Endothelial cell of umbilical vein (primary cell): Measurements from ENCODE around the gene ANKRD13B. TPM values are rescaled to one million over a fixed set of nuclear protein-coding genes. Genes with fewer than 3 reads are reported as not detected.
A peak's percentile ranks its signal among the peaks of the same experiment; 100 is the strongest.

Experiments used
- BruUV-seq: library from RNA; stranded (reverse); fragments of 400-500 nt; replicated peaks from 2 replicates; lab custom pipeline; 2021; lab: Mats Ljungman, UMichigan
- CTCF ChIA-PET: fragments of 300-600, 350-600 bp; sonication (Branson Sonifier 250); formaldehyde crosslinking; loops from one replicate; lab custom pipeline; 2021; ENCODE audit warnings: antibody characterized with exemption, inconsistent platforms; lab: Charles Lee
- POLR2A ChIA-PET: fragments of 300-600, 350-600 bp; sonication (Branson Sonifier 250); formaldehyde crosslinking; loops from one replicate; lab custom pipeline; 2021; ENCODE audit warnings: antibody characterized with exemption, inconsistent platforms; lab: Charles Lee
- DNase-seq: peaks from one replicate; pipeline ENCODE4 v3.0.0-alpha.2; 2011; ENCODE audit warnings: low read depth, low spot score
- FAIRE-seq: peaks from 2 replicates; lab custom pipeline; 2011; peaks lifted over from hg19 to GRCh38; lab: Jason Lieb, UNC
- H2AFZ ChIP-seq: 2 replicates; pipeline ENCODE4 v1.6.0; 2012; ENCODE audit warnings: low read depth, low read length, control low read depth, inconsistent platforms
- H3K27ac ChIP-seq: 2 replicates; pipeline ENCODE4 v1.5.1; 2011; ENCODE audit warnings: low read depth, mild to moderate bottlenecking, control low read depth, low read length, moderate library complexity; ENCODE audit not compliant: insufficient read depth
- H3K27me3 ChIP-seq, 2 experiments: 2 replicates each; pipeline versions ENCODE4 v1.6.0 to v1.6.1; 2011; ENCODE audit warnings: low read length in 2 of 2, mixed read lengths in 1 of 2; ENCODE audit not compliant: control insufficient read depth in 2 of 2, insufficient read depth in 2 of 2
- H3K36me3 ChIP-seq, 2 experiments: 2 replicates in 1 of 2; 3 replicates in 1 of 2; pipeline ENCODE4 v1.5.1; 2011; ENCODE audit warnings: low read length in 2 of 2, mild to moderate bottlenecking in 1 of 2, moderate library complexity in 1 of 2; ENCODE audit not compliant: control insufficient read depth in 2 of 2, insufficient read depth in 2 of 2; ENCODE audit errors: extremely low read depth in 1 of 2
- H3K4me1 ChIP-seq: 3 replicates; pipeline ENCODE4 v1.5.1; 2011; ENCODE audit warnings: mild to moderate bottlenecking, low read length; ENCODE audit not compliant: control insufficient read depth, insufficient read depth; ENCODE audit errors: extremely low read depth
- H3K4me2 ChIP-seq: 2 replicates; pipeline ENCODE4 v1.6.1; 2011; ENCODE audit warnings: low read length, control low read depth, mixed read lengths; ENCODE audit not compliant: insufficient read depth
- H3K4me3 ChIP-seq, 3 experiments: fragments of 200-600 bp in 1 of 3; sonication (generic), shearing (Covaris generic) in 1 of 3; replicated peaks in 1 of 3; 2 replicates each; pipeline ENCODE4 v1.5.1; 2011 to 2016; ENCODE audit warnings: control low read depth in 3 of 3, low read length in 3 of 3, mild to moderate bottlenecking in 2 of 3, inconsistent platforms in 1 of 3, low read depth in 1 of 3, moderate library complexity in 1 of 3; ENCODE audit not compliant: insufficient read depth in 1 of 3
- H3K79me2 ChIP-seq: 2 replicates; pipeline ENCODE4 v1.6.0; 2012; ENCODE audit warnings: low read length, inconsistent platforms; ENCODE audit not compliant: control insufficient read depth, insufficient read depth
- H3K9ac ChIP-seq: replicated peaks from 2 replicates; pipeline ENCODE3; 2011; ENCODE audit warnings: low read length, control low read depth; ENCODE audit not compliant: insufficient read depth; ENCODE audit errors: extremely low read depth
- H3K9me1 ChIP-seq: replicated peaks from 3 replicates; pipeline ENCODE4 v1.6.0; 2011; ENCODE audit warnings: mild to moderate bottlenecking, low read length; ENCODE audit not compliant: control insufficient read depth, insufficient read depth; ENCODE audit errors: extremely low read depth
- H3K9me3 ChIP-seq: replicated peaks from 2 replicates; pipeline ENCODE4 v1.5.1; 2012; ENCODE audit warnings: low read length, inconsistent platforms; ENCODE audit not compliant: control insufficient read depth, insufficient read depth
- H4K20me1 ChIP-seq: replicated peaks from 2 replicates; pipeline ENCODE3; 2011; ENCODE audit warnings: mild to moderate bottlenecking, low read length; ENCODE audit not compliant: control insufficient read depth, insufficient read depth; ENCODE audit errors: extremely low read depth
- CTCF ChIP-seq, 2 donors: IDR thresholded peaks; 1 replicate in 1 of 2; 2 replicates in 1 of 2; pipeline ENCODE4 v1.5.1; 2011; ENCODE audit warnings: low read length in 2 of 2, mild to moderate bottlenecking in 2 of 2, moderate library complexity in 2 of 2, control low read depth in 1 of 2, inconsistent platforms in 1 of 2, low read depth in 1 of 2; ENCODE audit not compliant: insufficient read depth in 1 of 2; ENCODE audit errors: extremely low read depth in 1 of 2
- EZH2 ChIP-seq: IDR thresholded peaks from 2 replicates; pipeline ENCODE4 v1.6.1; 2012; ENCODE audit warnings: borderline replicate concordance, low read depth, mild to moderate bottlenecking, moderate library complexity, low read length, inconsistent platforms; ENCODE audit not compliant: severe bottlenecking
- FOS ChIP-seq: IDR thresholded peaks from 2 replicates; pipeline ENCODE4 v1.6.1; 2011; ENCODE audit warnings: mild to moderate bottlenecking, low read length, moderate library complexity, borderline replicate concordance; ENCODE audit not compliant: insufficient read depth
- GATA2 ChIP-seq: IDR thresholded peaks from 2 replicates; pipeline ENCODE4 v1.7.0; 2011; ENCODE audit warnings: low read depth, mild to moderate bottlenecking, moderate library complexity, mixed read lengths, low read length; ENCODE audit not compliant: insufficient read length, insufficient read depth
- JUN ChIP-seq: IDR thresholded peaks from 2 replicates; pipeline ENCODE4 v1.6.1; 2011; ENCODE audit warnings: borderline replicate concordance, low read depth; ENCODE audit not compliant: insufficient read length, insufficient read depth
- MAX ChIP-seq: IDR thresholded peaks from 2 replicates; pipeline ENCODE4 v1.6.1; 2011; ENCODE audit not compliant: insufficient read depth, insufficient read length
- MYC ChIP-seq: IDR thresholded peaks from one replicate; pipeline ENCODE4 v1.6.1; 2011; ENCODE audit warnings: mild to moderate bottlenecking, low read depth, low read length
- POLR2A ChIP-seq: IDR thresholded peaks from 2 replicates; pipeline ENCODE4 v1.6.1; 2012; ENCODE audit warnings: low read depth, mild to moderate bottlenecking, control low read depth, low read length
- POLR2AphosphoS5 ChIP-seq: IDR thresholded peaks from 2 replicates; pipeline ENCODE4 v1.6.1; 2012; ENCODE audit warnings: low read depth, mild to moderate bottlenecking, control low read depth, low read length, moderate library complexity; ENCODE audit not compliant: insufficient read depth
- dilution Hi-C: fragments of 300-500 bp; cut with MboI; formaldehyde crosslinking; loops from one replicate; pipeline ENCODE4 v1.15.0; 2019; ENCODE audit warnings: low sequenced_read_pairs; ENCODE audit not compliant: extremely low pct_ligation_motif_present
- intact Hi-C: fragments of 100-400 bp; cut with micrococcal nuclease; formaldehyde crosslinking; loops from one replicate; pipeline ENCODE4 v1.10.0; 2022
- polyA plus RNA-seq, 4 experiments: library from polyadenylated mRNA; depleted of rRNA in 3 of 4; stranded (reverse) in 3 of 4; unstranded in 1 of 4; fragments of >200 nt; gene quantifications; 2 replicates each; pipeline versions ENCODE4 v1.2.1 to v1.2.3, GENCODE V29; 2011 to 2012; ENCODE audit warnings: missing spikeins in 1 of 4
- total RNA-seq: library from RNA; stranded (reverse); gene quantifications from 2 replicates; pipeline ENCODE4 v1.2.3, GENCODE V29; 2021

ANKRD13B gene
- total and polyA plus RNA-seq, 2 donors (not counting 3 experiments of a cell fraction or from before 2014, with no cell fraction given) = 21.1 to 23.2 TPM

- H3K36me3 ChIP-seq = no peaks in the 10 kb centered on the region
- CTCF ChIA-PET = interaction anchor here (1.0 to 9.2 kb wide), 3 partner anchors 11 to 27 kb away, joined by 3 to 152 read pairs (median 120); partner anchors contain the start of gene ABHD15
- dilution Hi-C loops = no loop called here
- peaks cover 76% of the 10 kb centered on the region for H3K4me1 ChIP-seq
- no peaks in the 10 kb centered on the region for H3K27me3 ChIP-seq
- peak within 1 kb of the TSS; percentile 66 for H3K4me2 ChIP-seq
- DNase-seq (peak; percentile 82), FAIRE-seq (peak; percentile 76)
- H3K4me3 ChIP-seq = peak within 1 kb of the TSS; percentile 58 to 69 (median 68)
- no peaks in the 10 kb centered on the region for H3K9me3 ChIP-seq
- BruUV-seq = no TSS peak
- H3K9me1 ChIP-seq = no peaks in the 10 kb centered on the region
- peak within 1 kb of the TSS; percentile 59 for H2AFZ ChIP-seq
- POLR2A ChIA-PET = no interaction called here
- H3K27ac ChIP-seq = peak within 1 kb of the TSS; percentile 66
- H4K20me1 ChIP-seq = no peaks in the 10 kb centered on the region
- H3K9ac ChIP-seq = peak within 1 kb of the TSS; percentile 54
- intact Hi-C loops = loop anchor here (2.0 to 5.0 kb wide), 3 partner anchors 197 to 441 kb away; partner anchors contain the start of genes NUFIP2 and TAOK1
- no peak for TF ChIP-seq MYC
- TF ChIP-seq POLR2A = peak; percentile 75
- TF ChIP-seq JUN = no peak
- TF ChIP-seq MAX = no peak
- peak; percentile 78 for TF ChIP-seq POLR2AphosphoS5
- no peak for TF ChIP-seq GATA2
- TF ChIP-seq FOS = peak; percentile 9
- TF ChIP-seq CTCF (IDR thresholded peaks at IDR 0.05; ENCODE audit: extremely low read depth in 1 of 2, insufficient read depth in 1 of 2, low read depth in 1 of 2, low read length in 2 of 2) = no peak
- no peak for TF ChIP-seq EZH2
- peaks cover 48% of the 10 kb centered on the region for H3K79me2 ChIP-seq
Observed at GRCh38 chr17:29589524-29590410, 3.2 kb upstream of the ANKRD13B start, which contains the start of gene GIT1. Gene GIT1, minus strand, starts transcription at chr17:29589648. Its CDS starts 270 bp downstream, at chr17:29589378.
